ENCODE data around the gene RAB37. TPM values are rescaled to one million over a fixed set of nuclear protein-coding genes. Genes with fewer than 3 reads are reported as not detected.

The RAB37 gene
- total RNA-seq, 4 donors from 2014 or later: 0.87 to 4.4 (median 2.3) TPM

- peaks cover 0 to 8% (median 0%) of the 10 kb centered on the region in 4 donors for H3K9me3 ChIP-seq
- no peak overlapping the region for H3K27ac ChIP-seq
- WGBS, 2 donors: 80 to 91% methylated on average over 3 of the region's 3 CpGs
- no peak for DNase-seq (ENCODE audit: low spot score in 2 of 2)
- no peaks in the 10 kb centered on the region for H3K36me3 ChIP-seq
- TF ChIP-seq EP300 (IDR thresholded peaks at IDR 0.05): no peak
- peaks cover 0 to 6% of the 10 kb centered on the region in 2 donors for H3K27me3 ChIP-seq
- no peaks in the 10 kb centered on the region for H3K4me1 ChIP-seq
- H3K4me3 ChIP-seq: no peak overlapping the region
Measured at GRCh38 chr17:74725111-74725510, 11.9 kb upstream of the RAB37 start.

DNA sequence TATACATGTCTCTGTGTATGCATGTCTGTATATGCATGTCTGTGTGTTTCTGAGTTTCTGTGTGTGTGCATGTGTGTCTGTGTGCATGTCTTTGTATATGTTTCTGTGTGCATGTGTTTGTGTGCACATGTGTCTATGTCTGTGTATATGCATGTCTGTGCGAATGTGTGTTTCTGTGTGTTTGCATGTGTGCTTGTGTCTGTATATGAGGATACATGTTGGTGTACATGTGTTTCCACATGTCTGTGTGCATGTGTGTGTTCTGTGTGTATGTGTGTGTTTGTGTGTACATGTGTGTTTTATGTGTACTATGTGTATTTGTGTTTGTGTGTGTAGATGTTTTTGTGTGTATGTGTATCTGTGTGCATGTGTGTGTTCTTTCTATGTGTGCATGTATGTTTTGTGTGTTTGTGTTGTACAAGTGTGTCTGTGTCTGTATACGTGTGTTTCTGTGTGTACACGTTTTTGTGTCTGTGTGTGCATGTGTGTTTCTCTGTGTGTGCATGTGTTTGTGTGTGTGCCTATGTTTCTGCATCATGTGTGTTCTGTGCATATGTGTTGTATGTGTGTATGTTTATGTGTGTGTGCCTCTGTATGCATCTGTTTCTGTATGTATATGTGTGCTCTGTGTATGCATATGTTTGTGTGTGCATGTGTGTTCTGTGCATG is 8.9 kb upstream of the RAB37 start:
- DNase-seq (ENCODE audit: low spot score in 2 of 2): no peak
- no peaks in the 10 kb centered on the region for H3K4me1 ChIP-seq
- H3K9me3 ChIP-seq: no peaks in the 10 kb centered on the region
- 93 to 98% methylated on average over 3 of the region's 3 CpGs for WGBS, 2 donors
- H3K36me3 ChIP-seq: no peaks in the 10 kb centered on the region
- H3K27ac ChIP-seq: no peak overlapping the region
- H3K4me3 ChIP-seq: no peak overlapping the region
- H3K27me3 ChIP-seq: peaks cover 0 to 34% of the 10 kb centered on the region in 2 donors
- TF ChIP-seq EP300 (IDR thresholded peaks at IDR 0.05): no peak
- TF ChIP-seq POLR2A (IDR thresholded peaks at IDR 0.05): no peak
- no peak for TF ChIP-seq CTCF (IDR thresholded peaks at IDR 0.05)

- no peaks in the 10 kb centered on the region for H3K36me3 ChIP-seq
- no peak for DNase-seq (ENCODE audit: low spot score in 2 of 2)
- WGBS, 2 donors: 91 to 96% methylated on average over 3 of the region's 3 CpGs
- H3K27me3 ChIP-seq: peaks cover 0 to 34% of the 10 kb centered on the region in 2 donors
- no peak overlapping the region for H3K4me3 ChIP-seq
- H3K4me1 ChIP-seq: no peaks in the 10 kb centered on the region
- H3K27ac ChIP-seq: no peak overlapping the region
- no peak for TF ChIP-seq EP300 (IDR thresholded peaks at IDR 0.05)
- no peak for TF ChIP-seq POLR2A (IDR thresholded peaks at IDR 0.05)
- no peak for TF ChIP-seq CTCF (IDR thresholded peaks at IDR 0.05)
- no peaks in the 10 kb centered on the region for H3K9me3 ChIP-seq
Measured at GRCh38 chr17:74728702-74729075, 8.4 kb upstream of the RAB37 start.

DNA sequence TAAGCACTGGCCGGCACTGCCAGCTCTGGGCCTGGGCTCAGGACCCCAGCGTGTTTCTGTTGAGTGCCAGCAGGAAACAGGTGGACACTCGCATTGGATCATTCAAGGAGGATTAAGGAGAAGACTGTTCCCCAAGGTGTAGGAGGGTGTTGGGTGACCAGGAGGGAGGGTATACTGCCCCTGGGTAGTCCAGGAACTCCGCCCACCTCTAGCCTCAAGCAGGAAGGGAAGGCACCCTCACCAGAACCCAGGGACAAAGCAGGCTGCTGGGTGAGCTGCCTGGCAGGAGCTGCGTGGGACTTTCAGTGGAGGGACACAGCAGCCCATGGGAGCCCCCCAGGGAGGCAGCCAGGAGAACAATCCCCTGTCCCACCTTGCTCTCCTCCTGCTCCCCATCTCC is 7.7 kb upstream of the RAB37 start:
- no peaks in the 10 kb centered on the region for H3K4me1 ChIP-seq
- no peak overlapping the region for H3K4me3 ChIP-seq
- peaks cover 0 to 35% of the 10 kb centered on the region in 2 donors for H3K27me3 ChIP-seq
- WGBS, 2 donors: 82 to 88% methylated on average over 5 of the region's 5 CpGs
- no peaks in the 10 kb centered on the region for H3K36me3 ChIP-seq
- TF ChIP-seq POLR2A (IDR thresholded peaks at IDR 0.05) (no peak), CTCF (IDR thresholded peaks at IDR 0.05) (no peak), EP300 (IDR thresholded peaks at IDR 0.05) (no peak)
- H3K27ac ChIP-seq: no peak overlapping the region
- no peaks in the 10 kb centered on the region for H3K9me3 ChIP-seq
- no peak for DNase-seq (ENCODE audit: low spot score in 2 of 2)

- peaks cover 0 to 35% of the 10 kb centered on the region in 2 donors for H3K27me3 ChIP-seq
- DNase-seq (ENCODE audit: low spot score in 2 of 2): no peak
- H3K9me3 ChIP-seq: no peaks in the 10 kb centered on the region
- no peak for TF ChIP-seq EP300 (IDR thresholded peaks at IDR 0.05)
- TF ChIP-seq CTCF (IDR thresholded peaks at IDR 0.05): no peak
- no peak for TF ChIP-seq POLR2A (IDR thresholded peaks at IDR 0.05)
- no peaks in the 10 kb centered on the region for H3K36me3 ChIP-seq
- H3K27ac ChIP-seq: no peak overlapping the region
- no peaks in the 10 kb centered on the region for H3K4me1 ChIP-seq
- H3K4me3 ChIP-seq: no peak overlapping the region
- 66 to 76% methylated on average over 15 of the region's 15 CpGs for WGBS, 2 donors
Measured at GRCh38 chr17:74729866-74730265, 7.2 kb upstream of the RAB37 start.

Data from tibial nerve (tissue), 4 donors.